Airway epithelial cell (primary cell): Measurements from ENCODE around the gene CXorf51B. TPM values are rescaled to one million over a fixed set of nuclear protein-coding genes. Genes with fewer than 3 reads are reported as not detected.

ENCODE experiments used
- total RNA-seq: library from RNA; depleted of rRNA; stranded (reverse); fragments of >200 nt; gene quantifications from 2 replicates; pipeline ENCODE4 v1.2.3, GENCODE V29; 2015

Gene CXorf51B
- total RNA-seq: not detected in 2 replicates

GRCh38 chrX:146809471-146809870 lies at the start of gene CXorf51B:
CXorf51B (plus strand) TSS chrX:146809771; CDS start chrX:146809792, 21 bp downstream.

GRCh38 chrX:146814644-146815043 lies 5.1 kb downstream of the CXorf51B start, which contains the start of gene CXorf51A:
CXorf51A (minus strand) TSS chrX:146814744; CDS start chrX:146814723, 21 bp downstream.

Other genes starting within 250 kb of the CXorf51B start
- gene CXorf51A, start 5.0 kb downstream of the CXorf51B start, total RNA-seq: not detected in 2 replicates